A673 (cell line): ENCODE data around the gene IRF2. TPM values are rescaled to one million over a fixed set of nuclear protein-coding genes. Genes with fewer than 3 reads are reported as not detected.
A peak's percentile ranks its signal among the peaks of the same experiment; 100 is the strongest.

ENCODE experiments used
- BruUV-seq: library from RNA; stranded (reverse); fragments of 400-500 nt; replicated peaks from 2 replicates; lab custom pipeline; 2021; lab: Mats Ljungman, UMichigan
- CTCF ChIA-PET: fragments of 300-600 bp; sonication (Branson Sonifier 250); formaldehyde crosslinking; loops from one replicate; lab custom pipeline; 2022; ENCODE audit warnings: antibody characterized with exemption; lab: Charles Lee
- POLR2A ChIA-PET: fragments of 300-600 bp; sonication (Branson Sonifier 250); formaldehyde crosslinking; loops from one replicate; lab custom pipeline; 2022; ENCODE audit warnings: antibody characterized with exemption; ENCODE audit not compliant: low non-redundant PET; lab: Charles Lee
- DNase-seq: peaks from one replicate; pipeline ENCODE4 v3.0.0-alpha.2; 2015; ENCODE audit warnings: low spot score
- H3K27ac ChIP-seq: fragments of 200-600 bp; sonication (generic); 2 replicates; pipeline ENCODE4 v1.5.1; 2016; ENCODE audit warnings: mixed run types, low read depth, mild to moderate bottlenecking, mixed read lengths, antibody characterized with exemption, low read length; ENCODE audit not compliant: poor library complexity, severe bottlenecking
- H3K27me3 ChIP-seq: fragments of 200-600 bp; sonication (generic); replicated peaks from 2 replicates; pipeline ENCODE4 v1.6.1; 2017; ENCODE audit warnings: mixed run types, low read depth, mild to moderate bottlenecking, mixed read lengths, antibody characterized with exemption, low read length; ENCODE audit not compliant: insufficient read depth, poor library complexity
- H3K36me3 ChIP-seq: fragments of 200-600 bp; sonication (generic); 2 replicates; pipeline ENCODE4 v1.6.1; 2016; ENCODE audit warnings: mixed run types, mild to moderate bottlenecking, mixed read lengths, antibody characterized with exemption, low read length; ENCODE audit not compliant: insufficient read depth, poor library complexity, severe bottlenecking
- H3K4me1 ChIP-seq: fragments of 200-600 bp; sonication (generic); 2 replicates; pipeline ENCODE4 v1.6.1; 2017; ENCODE audit warnings: mixed run types, mild to moderate bottlenecking, mixed read lengths, antibody characterized with exemption, low read length; ENCODE audit not compliant: insufficient read depth, poor library complexity, severe bottlenecking
- H3K4me3 ChIP-seq: fragments of 200-600 bp; sonication (generic); 2 replicates; pipeline ENCODE4 v1.5.1; 2016; ENCODE audit warnings: low read depth, mixed run types, mild to moderate bottlenecking, mixed read lengths, low read length; ENCODE audit not compliant: poor library complexity, severe bottlenecking
- H3K9me3 ChIP-seq: fragments of 200-600 bp; sonication (generic); 2 replicates; pipeline ENCODE4 v1.6.1; 2016; ENCODE audit warnings: mixed run types, low read depth, mild to moderate bottlenecking, mixed read lengths, antibody characterized with exemption, low read length; ENCODE audit not compliant: poor library complexity, severe bottlenecking
- EZH2 ChIP-seq: fragments of 200-600 bp; sonication (generic); IDR thresholded peaks from 2 replicates; pipeline ENCODE4 v1.6.1; 2017; ENCODE audit warnings: borderline replicate concordance, low read depth, mild to moderate bottlenecking, mixed read lengths, antibody characterized with exemption, low read length; ENCODE audit not compliant: poor library complexity, severe bottlenecking
- intact Hi-C: fragments of 100-400 bp; cut with micrococcal nuclease; formaldehyde crosslinking; loops from one replicate; pipeline ENCODE4 v1.10.0; 2022; ENCODE audit not compliant: unreplicated experiment
- total RNA-seq: library from RNA; stranded (reverse); gene quantifications from 2 replicates; pipeline ENCODE4 v1.2.3, GENCODE V29; 2021
- TF ChIP-seq, protein P1 (sequence below): fragments of 300-800, 200-600 bp; sonication (generic); conservative IDR thresholded peaks from 2 replicates; pipeline ENCODE4 v1.5.1; 2017; ENCODE audit warnings: low read depth, mild to moderate bottlenecking, antibody characterized with exemption, low read length, moderate library complexity, mixed read lengths

The IRF2 gene
- total RNA-seq, 1 experiment from 2014 or later: 28.2 TPM

DNA sequence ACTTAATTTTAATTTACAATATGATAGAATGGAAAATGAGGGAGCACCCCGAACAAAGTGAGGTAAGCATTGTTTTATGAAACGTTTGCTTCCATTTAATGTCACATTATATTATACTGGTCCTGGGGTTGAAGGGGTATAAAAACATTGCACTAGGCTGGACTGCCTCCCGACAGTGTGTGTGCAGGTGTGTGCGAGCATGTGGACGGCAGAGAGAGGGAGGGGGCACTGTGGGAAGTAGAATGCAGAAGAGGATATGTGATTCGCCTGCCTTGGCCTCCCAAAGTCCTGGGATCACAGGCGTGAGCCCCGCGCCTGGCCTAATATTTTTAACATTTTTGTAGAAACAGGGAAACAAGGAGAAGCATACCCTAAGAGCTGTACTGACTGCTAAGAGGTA, 36.0 kb downstream of the IRF2 start:
- intact Hi-C loops: no loop called here
- Histone ChIP-seq H3K4me1 (peaks cover 26% of the 10 kb centered on the region), H3K27me3 (no peaks in the 10 kb centered on the region), H3K36me3 (no peaks in the 10 kb centered on the region), H3K27ac (no peak overlapping the region), H3K9me3 (no peaks in the 10 kb centered on the region), H3K4me3 (no peak overlapping the region)
- DNase-seq: no peak
- TF ChIP-seq, protein P1, sequence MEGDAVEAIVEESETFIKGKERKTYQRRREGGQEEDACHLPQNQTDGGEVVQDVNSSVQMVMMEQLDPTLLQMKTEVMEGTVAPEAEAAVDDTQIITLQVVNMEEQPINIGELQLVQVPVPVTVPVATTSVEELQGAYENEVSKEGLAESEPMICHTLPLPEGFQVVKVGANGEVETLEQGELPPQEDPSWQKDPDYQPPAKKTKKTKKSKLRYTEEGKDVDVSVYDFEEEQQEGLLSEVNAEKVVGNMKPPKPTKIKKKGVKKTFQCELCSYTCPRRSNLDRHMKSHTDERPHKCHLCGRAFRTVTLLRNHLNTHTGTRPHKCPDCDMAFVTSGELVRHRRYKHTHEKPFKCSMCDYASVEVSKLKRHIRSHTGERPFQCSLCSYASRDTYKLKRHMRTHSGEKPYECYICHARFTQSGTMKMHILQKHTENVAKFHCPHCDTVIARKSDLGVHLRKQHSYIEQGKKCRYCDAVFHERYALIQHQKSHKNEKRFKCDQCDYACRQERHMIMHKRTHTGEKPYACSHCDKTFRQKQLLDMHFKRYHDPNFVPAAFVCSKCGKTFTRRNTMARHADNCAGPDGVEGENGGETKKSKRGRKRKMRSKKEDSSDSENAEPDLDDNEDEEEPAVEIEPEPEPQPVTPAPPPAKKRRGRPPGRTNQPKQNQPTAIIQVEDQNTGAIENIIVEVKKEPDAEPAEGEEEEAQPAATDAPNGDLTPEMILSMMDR: no peak
- TF ChIP-seq EZH2: no peak
- ChIA-PET POLR2A (interaction anchor here (0.6 kb wide), 1 partner anchor 32 kb away, joined by 15 read pairs; no protein-coding TSS in a partner anchor), CTCF (no interaction called here)
- BruUV-seq: no TSS peak

GRCh38 chr4:184437565-184438265, 36.6 kb downstream of the IRF2 start:
- H3K9me3 ChIP-seq: no peaks in the 10 kb centered on the region
- DNase-seq: peak; percentile 35
- BruUV-seq: no TSS peak
- H3K4me1 ChIP-seq: peaks cover 26% of the 10 kb centered on the region
- POLR2A ChIA-PET: interaction anchor here (0.6 kb wide), 1 partner anchor 33 kb away, joined by 15 read pairs; no protein-coding TSS in a partner anchor
- no peaks in the 10 kb centered on the region for H3K36me3 ChIP-seq
- CTCF ChIA-PET: no interaction called here
- H3K4me3 ChIP-seq: no peak overlapping the region
- TF ChIP-seq EZH2: no peak
- TF ChIP-seq, protein P1: no peak
- no peaks in the 10 kb centered on the region for H3K27me3 ChIP-seq
- intact Hi-C loops: no loop called here
- H3K27ac ChIP-seq: no peak overlapping the region

- POLR2A ChIA-PET: no interaction called here
Observed at GRCh38 chr4:184434501-184435066, 39.8 kb downstream of the IRF2 start.

More at GRCh38 chr4:184434501-184435066, 39.8 kb downstream of the IRF2 start:
- CTCF ChIA-PET: interaction anchor here (0.6 kb wide), 1 partner anchor 13 kb away, joined by 7 read pairs; no protein-coding TSS in a partner anchor
- intact Hi-C loops: no loop called here
- BruUV-seq: no TSS peak
- Histone ChIP-seq H3K36me3 (no peaks in the 10 kb centered on the region), H3K27ac (no peak overlapping the region), H3K27me3 (no peaks in the 10 kb centered on the region), H3K9me3 (no peaks in the 10 kb centered on the region), H3K4me3 (no peak overlapping the region), H3K4me1 (peaks cover 15% of the 10 kb centered on the region)
- TF ChIP-seq, protein P1: no peak
- no peak for TF ChIP-seq EZH2
- DNase-seq: no peak
